Left lobe of liver (tissue), 2 donors: ENCODE data around the gene IRF3. TPM values are rescaled to one million over a fixed set of nuclear protein-coding genes. Genes with fewer than 3 reads are reported as not detected.

Experiments used
- ATAC-seq: fragments of 200-7000 bp; cut with Tn5 transposase; one replicate; pipeline ENCODE4 v1.9.1; 2020; ENCODE audit warnings: mild to moderate bottlenecking, moderate library complexity
- DNase-seq: peaks from one replicate; pipeline ENCODE4 v3.0.0-alpha.2; 2020; ENCODE audit warnings: low spot score
- total RNA-seq: library from RNA; stranded (reverse); gene quantifications from one replicate; pipeline ENCODE4 v1.2.1, GENCODE V29; 2021
- donor health status: DM: no; HTN: no; CAD: no; lungs with moderate emphysema.
- donor health status: DM: no; HTN: yes; CAD: no.

Gene IRF3
- total RNA-seq, 1 donor from 2014 or later, result 50.1 TPM

GRCh38 chr19:49672131-49672919, 6.7 kb upstream of the IRF3 start:
- DNase-seq (peak; percentile 82), ATAC-seq (peak; percentile 63)

DNA sequence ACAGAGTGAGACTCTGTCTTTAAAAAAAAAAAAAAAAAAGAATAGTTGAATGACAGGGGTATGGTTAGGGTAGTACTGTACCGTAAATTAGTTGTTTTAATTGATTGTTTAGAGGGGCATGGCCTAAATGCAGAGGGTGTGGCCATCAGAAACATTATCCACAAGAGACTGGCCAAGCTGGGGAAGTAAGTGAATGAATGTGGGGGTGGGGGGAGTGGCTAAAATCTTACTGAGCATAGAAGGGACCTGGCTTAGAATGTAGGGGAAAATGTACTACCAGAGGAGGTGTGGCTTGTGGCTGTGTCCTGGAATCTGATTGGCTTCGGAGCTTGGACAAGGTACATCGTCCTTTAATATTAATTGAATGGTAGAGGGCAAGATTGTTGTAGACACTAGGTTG, 3.9 kb upstream of the IRF3 start:
- DNase-seq, result no peak
- no peak for ATAC-seq

DNA sequence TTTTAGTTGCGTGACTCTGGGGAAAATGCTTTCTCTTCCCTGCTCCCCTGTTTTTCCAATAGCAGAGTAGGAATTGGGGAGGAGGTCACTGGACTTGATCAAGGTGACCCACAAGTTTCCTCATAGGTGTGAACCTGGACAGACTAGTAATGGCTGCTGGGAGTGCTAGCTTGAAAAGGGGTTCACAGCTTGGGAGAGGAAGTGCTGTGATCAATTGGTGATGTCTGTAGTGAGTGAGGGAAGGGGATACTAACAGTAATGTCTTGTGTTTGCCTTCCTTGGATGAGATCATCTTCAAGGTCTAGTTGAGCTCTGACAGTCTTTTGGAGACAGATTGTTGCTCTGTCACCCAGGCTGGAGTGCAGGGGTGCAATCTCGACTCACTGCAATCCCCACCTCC, 1.8 kb upstream of the IRF3 start:
- no peak for ATAC-seq
- no peak for DNase-seq

- peak; percentile 6 for ATAC-seq
- DNase-seq, result no peak
These were observed 425 bp upstream of the IRF3 start for GRCh38 chr19:49666120-49666444.

DNA sequence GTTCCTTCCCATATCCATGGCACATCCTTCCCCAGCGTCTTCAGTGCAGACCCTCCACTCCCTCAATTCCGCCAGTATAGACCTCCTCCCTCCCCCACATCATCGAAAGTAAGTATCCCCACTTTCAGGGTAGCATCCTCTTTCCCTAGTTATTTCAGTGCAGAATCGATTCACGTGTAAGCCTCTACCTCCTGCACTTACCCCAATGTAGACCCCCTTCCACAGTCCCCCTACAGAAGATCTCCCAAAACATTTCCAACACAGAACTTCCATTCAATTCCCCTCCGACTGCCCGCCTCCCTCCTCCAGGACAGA, 664 bp downstream of the IRF3 start:
- no peak for DNase-seq
- ATAC-seq, result no peak

DNA sequence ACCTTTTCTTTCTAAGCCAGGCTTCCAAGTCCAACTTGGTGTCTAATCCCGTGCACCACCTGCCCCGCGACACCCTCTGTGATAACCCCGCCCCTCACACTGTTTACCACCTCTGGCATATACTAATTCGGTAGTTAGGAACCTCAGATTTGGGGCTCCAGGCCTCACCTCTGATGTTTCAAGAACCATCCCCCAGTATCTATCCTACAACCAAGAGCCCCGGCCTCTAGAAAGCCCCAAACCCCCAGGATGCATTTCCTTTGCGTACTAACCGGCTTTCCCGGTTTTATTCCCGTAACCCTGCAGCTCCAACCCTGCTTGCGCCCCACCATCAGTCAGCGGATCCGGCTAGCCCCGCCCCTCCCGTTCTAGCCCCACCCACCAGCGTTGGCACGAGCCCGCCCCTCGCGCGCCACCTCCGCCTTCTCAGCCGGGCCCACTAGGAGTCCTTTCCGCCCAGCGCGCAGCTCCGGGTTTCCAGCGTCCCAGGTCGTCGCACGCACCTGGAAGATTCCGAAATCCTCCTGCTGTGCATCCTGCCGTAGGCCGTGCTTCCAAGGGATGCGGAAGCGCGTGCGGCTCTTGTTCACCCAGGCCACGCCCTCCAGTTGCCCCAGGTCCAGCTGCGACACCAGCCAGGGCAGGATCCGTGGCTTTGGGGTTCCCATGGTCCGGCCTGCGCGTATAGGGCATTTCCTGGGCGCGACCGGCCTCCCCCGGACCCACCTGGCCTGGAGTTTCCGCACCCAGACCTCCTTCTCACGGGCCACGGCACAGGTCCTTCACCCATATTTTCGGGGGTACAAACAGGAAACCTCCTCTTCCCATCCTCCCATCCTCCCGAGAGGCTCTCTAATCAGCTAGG, 1.3 kb downstream of the IRF3 start:
- peak; percentile 91 for DNase-seq
- peak; percentile 84 for ATAC-seq

- DNase-seq, result no peak
- ATAC-seq, result no peak
These were observed 2.4 kb downstream of the IRF3 start for GRCh38 chr19:49663224-49663623.

- DNase-seq (no peak), ATAC-seq (no peak)
These were observed 3.6 kb downstream of the IRF3 start for GRCh38 chr19:49662011-49662410.

DNA sequence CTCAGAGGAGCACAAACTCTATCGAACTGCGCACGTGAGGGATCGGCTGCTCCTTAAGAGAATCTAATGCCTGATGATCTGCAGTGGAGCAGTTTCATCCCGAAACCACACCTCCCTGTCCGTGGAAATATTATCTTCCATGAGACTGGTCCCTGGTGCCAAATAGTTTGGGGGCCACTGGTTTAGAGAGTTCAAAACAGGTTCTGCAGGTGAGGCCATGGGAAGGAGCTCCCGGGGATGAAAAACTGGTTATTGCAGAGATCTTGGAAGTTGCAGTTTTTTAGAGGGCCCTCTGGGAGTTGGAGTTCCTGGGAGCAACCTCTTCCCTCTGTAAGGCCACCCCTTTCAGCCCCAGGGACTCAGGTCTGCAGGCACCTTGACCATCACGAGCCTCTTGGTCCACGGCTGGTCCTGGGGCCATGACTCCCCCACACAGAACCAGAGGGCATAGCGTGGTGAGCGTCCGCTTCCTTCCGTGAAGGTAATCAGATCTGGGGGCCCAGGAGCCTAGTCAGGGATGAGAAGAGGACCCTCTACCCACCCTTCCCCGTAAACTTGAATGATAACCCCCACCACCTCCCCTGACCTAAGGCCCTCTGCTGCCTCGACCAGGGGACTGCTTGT, 5.2 kb downstream of the IRF3 start:
- no peak for ATAC-seq
- DNase-seq, result no peak

GRCh38 chr19:49658566-49659442, 6.9 kb downstream of the IRF3 start:
- no peak for DNase-seq
- no peak for ATAC-seq

DNA sequence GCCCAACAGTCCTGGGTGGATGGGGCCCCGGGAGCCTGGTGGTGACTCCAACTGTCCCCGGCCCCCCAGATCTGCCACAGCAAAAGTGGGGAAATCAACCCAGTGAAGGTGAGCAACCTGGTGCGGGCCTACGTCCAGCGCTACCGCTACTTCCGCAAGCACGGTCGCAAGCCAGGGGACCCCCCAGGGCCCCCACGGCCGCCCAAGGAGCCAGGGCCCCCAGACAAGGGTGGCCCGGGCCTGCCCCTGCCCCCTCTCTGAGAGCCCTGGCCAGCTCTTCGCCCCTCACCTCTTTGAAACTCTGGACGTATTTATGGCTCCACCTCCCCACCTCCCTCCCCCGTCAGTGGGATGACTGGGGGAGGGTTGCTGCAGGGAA, 7.5 kb downstream of the IRF3 start:
- no peak for DNase-seq
- no peak for ATAC-seq

- ATAC-seq (no peak), DNase-seq (no peak)
These were observed 8.0 kb downstream of the IRF3 start for GRCh38 chr19:49657493-49658138.

DNA sequence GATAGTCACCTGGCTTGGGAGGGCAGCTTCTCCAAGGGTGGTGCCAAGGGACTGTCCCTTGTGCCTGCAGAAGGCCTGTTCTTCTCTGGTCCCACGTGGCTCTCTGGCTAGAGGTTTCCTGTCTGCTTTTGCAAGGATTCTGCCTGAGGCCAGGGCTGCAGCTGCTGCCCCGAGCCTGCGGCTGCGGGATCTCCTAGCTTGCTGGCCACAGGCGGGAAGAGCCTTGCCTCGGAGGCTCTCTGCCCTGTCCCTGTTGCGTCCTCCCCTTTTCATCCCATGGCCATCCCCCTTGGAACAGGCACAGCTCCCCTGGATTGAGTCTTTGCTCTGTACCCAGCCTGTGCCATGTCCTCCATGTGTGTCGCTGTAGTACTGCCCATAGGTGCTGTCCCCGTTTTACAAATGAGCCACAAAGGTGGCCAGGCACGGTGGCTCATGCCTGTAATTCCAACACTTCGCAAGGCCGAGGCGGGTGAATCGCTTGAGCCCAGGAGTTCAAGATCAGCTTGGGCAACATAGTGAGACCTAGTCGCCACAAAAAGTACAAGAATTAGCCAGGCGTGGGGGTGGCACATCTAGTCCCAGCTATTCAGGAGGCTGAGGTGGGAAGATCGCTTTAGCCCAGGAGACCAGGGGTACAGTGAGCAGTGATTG, 9.1 kb downstream of the IRF3 start:
- DNase-seq (no peak), ATAC-seq (no peak)

GRCh38 chr19:49655570-49656455, 9.8 kb downstream of the IRF3 start:
- ATAC-seq (no peak), DNase-seq (no peak)

GRCh38 chr19:49654581-49654980, 11.1 kb downstream of the IRF3 start:
- DNase-seq (no peak), ATAC-seq (no peak)

- DNase-seq (no peak), ATAC-seq (no peak)
These were observed 12.2 kb downstream of the IRF3 start for GRCh38 chr19:49653466-49653806.

DNA sequence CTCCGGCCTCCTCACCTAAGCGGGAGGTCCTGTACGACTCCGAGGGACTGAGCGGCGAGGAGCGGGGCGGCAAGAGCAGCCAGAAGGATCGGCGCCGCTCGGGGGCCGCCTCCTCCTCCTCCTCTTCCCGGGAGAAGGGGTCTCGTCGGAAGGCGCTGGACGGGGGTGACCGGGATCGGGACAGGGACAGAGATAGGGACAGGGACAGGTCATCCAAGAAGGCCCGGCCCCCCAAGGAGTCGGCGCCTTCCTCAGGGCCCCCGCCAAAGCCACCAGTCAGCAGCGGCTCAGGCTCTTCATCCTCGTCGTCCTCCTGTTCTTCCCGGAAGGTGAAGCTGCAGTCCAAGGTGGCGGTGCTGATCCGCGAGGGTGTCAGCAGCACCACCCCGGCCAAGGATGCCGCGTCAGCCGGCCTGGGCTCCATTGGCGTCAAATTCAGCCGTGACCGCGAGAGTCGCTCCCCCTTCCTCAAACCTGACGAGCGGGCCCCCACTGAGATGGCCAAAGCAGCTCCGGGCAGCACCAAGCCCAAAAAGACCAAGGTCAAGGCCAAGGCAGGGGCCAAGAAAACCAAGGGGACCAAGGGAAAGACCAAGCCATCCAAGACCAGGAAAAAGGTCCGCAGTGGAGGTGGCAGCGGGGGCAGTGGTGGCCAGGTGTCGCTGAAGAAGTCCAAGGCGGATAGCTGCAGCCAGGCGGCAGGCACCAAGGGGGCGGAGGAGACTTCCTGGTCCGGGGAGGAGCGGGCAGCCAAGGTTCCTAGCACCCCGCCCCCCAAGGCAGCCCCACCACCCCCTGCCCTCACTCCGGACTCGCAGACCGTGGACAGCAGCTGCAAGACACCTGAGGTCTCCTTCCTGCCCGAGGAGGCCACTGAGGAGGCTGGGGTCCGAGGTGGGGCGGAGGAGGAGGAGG, 12.8 kb downstream of the IRF3 start:
- DNase-seq, result no peak
- ATAC-seq, result no peak
